HG02973 (cell line): ENCODE results near the gene PARD3B.

Experiments
- ATAC-seq: cut with Tn5 transposase; IDR thresholded peaks from one replicate; pipeline ENCODE4 v1.9.1; 2021; ENCODE audit warnings: moderate library complexity; ENCODE audit not compliant: unreplicated experiment

Gene PARD3B

GRCh38 chr2:204986641-204987040 is 441.4 kb downstream of the PARD3B start:
- ATAC-seq = no peak

GRCh38 chr2:204988836-204989235 is 443.6 kb downstream of the PARD3B start:
- no peak for ATAC-seq

- ATAC-seq = no peak
These were observed 444.6 kb downstream of the PARD3B start for GRCh38 chr2:204989877-204990276.

GRCh38 chr2:205001300-205001966 is 456.2 kb downstream of the PARD3B start:
- no peak for ATAC-seq

GRCh38 chr2:205002390-205002789 is 457.1 kb downstream of the PARD3B start:
- ATAC-seq = no peak

- ATAC-seq = no peak
These were observed 458.0 kb downstream of the PARD3B start for GRCh38 chr2:205003288-205003687.

- ATAC-seq = no peak
These were observed 464.9 kb downstream of the PARD3B start for GRCh38 chr2:205010196-205010595.

DNA sequence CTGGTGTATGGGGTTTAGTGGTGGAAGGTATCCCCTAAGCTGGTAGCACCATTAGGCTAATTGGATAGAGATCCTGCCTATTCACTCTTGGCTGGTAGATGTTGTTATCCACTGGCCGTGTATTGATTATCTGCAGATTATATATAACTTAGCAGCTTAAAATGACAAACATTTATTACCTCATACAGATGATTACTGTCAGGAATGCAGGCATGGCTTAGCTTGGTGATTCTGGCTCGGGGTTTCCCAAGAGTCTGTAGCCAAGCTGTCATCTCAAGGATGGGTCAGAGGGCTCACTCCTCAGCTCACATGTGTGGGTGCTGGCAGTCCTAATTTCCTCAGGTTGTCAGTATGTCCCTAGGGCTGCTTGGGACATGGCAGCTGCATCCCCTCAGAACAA is 465.8 kb downstream of the PARD3B start:
- no peak for ATAC-seq

- ATAC-seq = no peak
These were observed 467.7 kb downstream of the PARD3B start for GRCh38 chr2:205012961-205013360.

GRCh38 chr2:205013586-205013985 is 468.3 kb downstream of the PARD3B start:
- no peak for ATAC-seq

- no peak for ATAC-seq
These were observed 468.9 kb downstream of the PARD3B start for GRCh38 chr2:205014201-205014600.

DNA sequence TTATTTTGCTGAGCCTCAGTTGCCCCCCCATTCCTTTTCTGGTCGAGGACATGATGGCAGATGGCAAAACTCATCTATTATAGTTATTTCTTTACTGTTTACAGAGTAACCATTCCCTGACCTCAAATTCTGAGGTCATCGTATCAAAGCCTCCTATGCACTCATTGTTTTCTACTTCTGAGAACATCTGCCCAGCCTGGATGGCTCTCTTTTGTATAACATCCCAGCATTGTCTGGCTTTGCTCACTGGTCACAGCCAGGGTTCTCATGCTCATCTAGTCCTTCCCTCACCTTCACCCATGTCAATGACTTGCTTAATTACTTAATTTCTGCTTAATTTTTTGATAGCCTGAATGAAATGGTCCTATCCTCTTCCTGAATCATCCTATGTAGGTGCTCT is 472.1 kb downstream of the PARD3B start:
- no peak for ATAC-seq

- ATAC-seq = no peak
These were observed 472.6 kb downstream of the PARD3B start for GRCh38 chr2:205017912-205018311.

DNA sequence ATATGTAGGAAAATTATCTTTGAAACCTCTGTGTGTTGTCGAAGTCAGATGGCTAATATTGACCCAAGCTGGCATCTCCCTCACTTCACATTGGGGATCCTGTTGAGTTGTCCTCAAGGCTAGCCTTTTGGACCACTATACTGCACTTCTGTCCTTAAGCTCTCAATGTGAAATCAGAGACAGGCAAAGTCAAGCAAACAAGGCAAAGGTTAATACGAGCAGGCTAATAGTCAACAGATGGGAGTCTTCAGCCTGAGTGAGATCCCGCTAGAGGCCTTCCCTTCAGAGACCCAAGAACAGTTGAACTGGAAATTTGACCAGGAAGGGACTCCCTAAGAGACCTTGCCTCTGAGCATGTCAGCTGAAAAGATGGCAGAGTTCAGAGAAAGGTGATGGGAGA is 475.4 kb downstream of the PARD3B start:
- ATAC-seq = no peak

DNA sequence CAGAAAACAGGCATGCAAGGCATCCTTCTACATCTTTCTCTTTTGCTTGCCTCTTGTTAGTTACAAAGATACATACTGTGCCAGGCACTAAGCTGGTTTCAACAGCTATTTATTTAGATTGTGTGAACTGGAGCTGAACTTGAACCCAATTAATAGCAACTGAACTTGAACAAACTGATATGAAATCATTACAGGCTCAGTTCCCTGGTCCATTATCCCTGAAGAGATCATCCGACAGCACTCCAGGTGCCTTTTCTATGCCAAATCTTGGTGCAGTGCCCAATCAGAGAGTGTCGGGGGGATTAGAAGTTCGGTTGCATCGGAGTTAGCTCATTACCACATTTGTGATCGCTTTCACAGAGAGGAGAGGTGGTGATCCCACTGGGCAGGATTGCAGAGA is 477.6 kb downstream of the PARD3B start:
- ATAC-seq = no peak

- ATAC-seq = no peak
These were observed 479.7 kb downstream of the PARD3B start for GRCh38 chr2:205024822-205025518.

DNA sequence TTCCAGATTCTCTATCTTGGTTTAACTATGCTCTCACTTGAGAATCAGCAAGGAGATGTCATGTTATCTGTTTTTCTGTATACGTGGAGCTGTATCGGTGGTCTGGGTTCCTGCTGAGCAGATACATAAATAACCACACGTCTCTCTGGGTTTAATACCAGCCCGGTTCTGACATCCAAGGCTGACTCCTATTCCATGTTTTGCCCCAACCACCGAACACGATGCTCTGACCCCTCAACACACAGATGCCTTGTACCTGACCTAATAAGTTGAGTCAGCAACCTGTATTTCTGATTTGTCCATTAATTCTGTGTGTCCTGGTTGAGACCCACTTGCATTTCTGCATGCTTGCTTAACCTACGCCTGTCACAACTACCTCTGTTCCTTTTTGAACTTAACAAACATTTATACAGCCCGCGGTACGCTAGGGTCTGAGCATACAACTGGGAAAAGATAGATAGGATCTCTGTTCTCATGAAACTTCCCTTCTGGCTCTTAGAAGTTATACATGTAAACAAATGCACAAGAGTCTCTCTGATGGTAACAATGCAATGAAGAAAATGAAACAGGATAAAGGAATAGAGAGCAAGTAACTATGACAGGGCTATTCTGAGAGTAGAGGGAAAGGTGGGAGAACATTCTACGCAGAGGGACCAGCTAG is 480.4 kb downstream of the PARD3B start:
- ATAC-seq = no peak

- ATAC-seq = no peak
These were observed 485.4 kb downstream of the PARD3B start for GRCh38 chr2:205030695-205031094.

DNA sequence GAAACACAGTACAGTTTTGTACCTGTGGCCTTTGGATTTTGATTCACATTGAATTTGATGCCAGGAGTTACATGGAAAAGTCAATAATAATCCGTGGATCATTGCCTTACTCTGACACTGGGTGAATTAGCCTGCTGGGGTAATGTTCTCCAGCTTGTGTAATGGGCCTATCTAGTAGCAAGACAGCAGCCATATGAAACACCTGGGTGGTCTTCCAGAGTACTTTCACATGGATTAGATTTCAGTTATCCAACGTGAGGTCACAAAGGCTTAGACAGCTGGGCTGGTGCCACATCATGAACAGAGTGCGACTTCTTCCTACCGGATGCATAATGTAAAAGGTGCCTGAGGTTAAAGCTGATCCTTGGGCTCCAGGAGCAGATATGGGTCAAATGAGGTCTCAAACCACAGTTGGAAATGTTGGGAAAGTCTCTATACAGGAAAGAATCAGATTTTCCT is 486.8 kb downstream of the PARD3B start:
- no peak for ATAC-seq

DNA sequence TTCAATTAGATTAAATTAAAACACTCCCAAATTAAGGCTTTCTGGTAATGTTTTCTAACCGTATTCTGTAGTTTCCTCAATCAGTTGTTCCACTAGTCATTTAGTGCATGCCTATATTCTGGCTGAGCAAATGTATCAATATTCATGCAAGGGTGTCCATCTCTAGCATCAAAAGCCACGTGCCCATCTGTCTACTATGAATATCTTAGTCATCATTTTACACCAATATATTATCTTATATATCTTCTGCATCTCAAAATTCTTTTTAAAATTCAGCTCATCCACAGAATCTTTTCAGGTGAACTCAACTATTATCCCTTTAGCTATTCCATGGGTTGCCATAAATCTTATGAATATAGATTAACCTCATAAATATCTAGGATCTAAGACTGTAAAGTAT is 488.2 kb downstream of the PARD3B start:
- no peak for ATAC-seq

DNA sequence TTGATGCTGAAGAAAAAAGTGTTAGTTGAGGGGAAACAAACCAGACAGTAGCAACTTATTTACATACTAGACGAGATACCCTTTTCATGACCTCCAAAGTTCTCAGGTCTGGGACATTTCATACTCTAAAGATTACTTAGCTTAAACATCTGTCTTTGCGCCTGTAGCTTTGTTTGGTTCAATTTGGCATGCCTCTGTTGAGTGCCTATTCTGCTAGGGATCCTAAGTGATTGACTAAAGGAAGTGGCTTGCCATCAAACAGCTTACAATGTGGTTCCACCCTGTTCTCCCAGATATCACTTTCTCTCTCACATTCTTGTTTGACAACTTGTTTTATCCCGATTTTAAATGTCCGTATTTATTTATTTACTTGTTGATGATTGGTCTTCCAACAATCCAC is 488.8 kb downstream of the PARD3B start:
- ATAC-seq = no peak

DNA sequence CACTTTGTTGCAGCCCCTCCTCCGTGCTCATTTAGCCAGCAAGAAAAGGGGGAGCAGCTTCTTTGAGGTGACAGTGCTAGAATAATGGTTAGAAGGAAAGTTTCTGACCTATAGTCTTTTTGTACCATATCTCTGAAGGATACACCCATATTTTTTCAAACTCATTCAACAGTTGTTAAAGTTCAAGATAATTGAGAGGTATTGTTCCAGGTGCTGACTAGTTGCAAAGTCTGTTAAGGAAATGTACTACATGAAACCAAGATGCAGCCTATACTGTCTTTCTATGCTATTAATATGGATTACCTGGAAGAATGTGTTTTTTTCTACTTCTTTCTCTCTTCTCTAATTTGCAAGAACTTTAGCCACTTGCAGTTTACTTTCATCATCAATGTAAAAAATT is 495.0 kb downstream of the PARD3B start:
- ATAC-seq = no peak
